Measurements from ENCODE around the gene ACSF3. TPM values are rescaled to one million over a fixed set of nuclear protein-coding genes. Genes with fewer than 3 reads are reported as not detected.

Gene ACSF3
- total RNA-seq, 4 donors from 2014 or later, result 26.1 to 55.1 (median 32.5) TPM

GRCh38 chr16:89141884-89142267 lies 48.2 kb downstream of the ACSF3 start:
- Histone ChIP-seq H3K9me3 (no peaks in the 10 kb centered on the region), H3K27ac (no peak overlapping the region), H3K27me3 (no peaks in the 10 kb centered on the region), H3K4me3 (no peak overlapping the region), H3K36me3 (peaks cover 75% of the 10 kb centered on the region), H3K4me1 (no peaks in the 10 kb centered on the region)
- TF ChIP-seq POLR2A (IDR thresholded peaks at IDR 0.05) (no peak), EP300 (IDR thresholded peaks at IDR 0.05) (no peak), POLR2AphosphoS5 (IDR thresholded peaks at IDR 0.05) (no peak), CTCF (IDR thresholded peaks at IDR 0.05) (no peak)
- DNase-seq (ENCODE audit: low spot score in 2 of 2), result no peak
- WGBS, result no CpG with 5 or more reads among the region's 13 CpGs

DNA sequence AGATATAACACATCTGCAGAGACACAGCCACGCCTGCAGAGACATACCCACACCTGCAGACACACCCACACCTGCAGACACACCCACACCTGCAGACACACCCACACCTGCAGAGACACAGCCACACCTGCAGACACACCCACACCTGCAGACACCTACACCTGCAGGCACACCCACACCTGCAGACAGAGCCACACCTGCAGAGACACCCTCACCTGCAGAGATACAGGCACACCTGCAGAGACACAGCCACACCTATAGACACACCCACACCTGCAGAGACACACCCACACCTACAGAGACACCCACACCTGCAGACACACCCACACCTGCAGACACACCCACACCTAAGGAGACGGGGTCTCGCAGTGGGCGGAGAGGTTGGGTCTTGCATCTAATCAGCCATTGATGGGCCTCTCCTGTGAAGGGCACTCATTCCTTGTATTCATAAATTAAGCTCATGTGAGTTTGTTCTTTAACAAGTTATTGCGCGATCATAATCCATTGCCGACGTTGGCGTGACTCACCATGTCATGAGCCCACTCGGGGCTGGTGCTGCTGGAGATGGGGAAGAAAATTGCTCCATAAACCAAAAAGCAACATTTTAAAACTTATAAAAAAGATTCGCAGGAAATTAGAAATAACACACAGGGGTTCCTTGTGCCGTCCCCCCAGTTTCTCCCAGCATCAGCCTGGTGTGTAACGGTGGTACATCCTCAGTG lies 49.0 kb downstream of the ACSF3 start:
- DNase-seq (ENCODE audit: low spot score in 2 of 2), result no peak
- Histone ChIP-seq H3K36me3 (peaks cover 75% of the 10 kb centered on the region), H3K4me1 (no peaks in the 10 kb centered on the region), H3K27ac (no peak overlapping the region), H3K9me3 (no peaks in the 10 kb centered on the region), H3K27me3 (no peaks in the 10 kb centered on the region), H3K4me3 (no peak overlapping the region)
- no peak for TF ChIP-seq POLR2AphosphoS5 (IDR thresholded peaks at IDR 0.05)
- 87% methylated on average over 12 of the region's 13 CpGs for WGBS

DNA sequence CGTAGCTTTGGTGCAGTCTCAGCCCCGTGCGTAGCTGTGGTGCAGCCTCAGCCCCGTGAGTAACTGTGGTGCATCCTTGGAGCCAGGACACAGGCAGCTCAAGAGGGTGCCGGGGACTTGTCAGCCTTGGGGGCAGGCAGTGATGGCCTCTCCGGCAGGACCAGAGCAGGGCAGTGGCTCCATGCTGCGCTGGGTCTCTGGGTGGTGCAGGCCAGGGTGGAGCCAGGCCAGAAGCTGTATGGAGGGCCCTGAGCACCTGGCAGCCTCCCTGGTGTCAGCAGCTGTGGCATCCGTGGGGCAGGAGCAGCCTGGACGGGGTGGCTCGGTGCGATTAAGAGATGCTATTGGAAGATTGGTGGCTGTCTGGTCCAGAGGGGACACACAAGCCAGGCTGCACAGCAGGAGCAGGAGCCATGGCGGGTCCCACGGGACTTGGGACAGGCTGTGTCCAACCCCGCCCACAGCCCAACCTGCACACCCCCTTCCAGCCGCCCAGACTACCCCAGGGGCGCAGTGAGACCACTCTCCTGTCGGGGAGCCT lies 49.6 kb downstream of the ACSF3 start:
- H3K27me3 ChIP-seq, result no peaks in the 10 kb centered on the region
- WGBS, result 92% methylated on average over 11 of the region's 17 CpGs
- H3K27ac ChIP-seq, result no peak overlapping the region
- H3K4me3 ChIP-seq, result no peak overlapping the region
- H3K9me3 ChIP-seq, result no peaks in the 10 kb centered on the region
- H3K36me3 ChIP-seq, result peaks cover 72% of the 10 kb centered on the region
- no peak for DNase-seq (ENCODE audit: low spot score in 2 of 2)
- no peaks in the 10 kb centered on the region for H3K4me1 ChIP-seq
- TF ChIP-seq CTCF (IDR thresholded peaks at IDR 0.05) (no peak), POLR2AphosphoS5 (IDR thresholded peaks at IDR 0.05) (no peak), EP300 (IDR thresholded peaks at IDR 0.05) (no peak), POLR2A (IDR thresholded peaks at IDR 0.05) (no peak)

GRCh38 chr16:89143911-89144675 lies 50.4 kb downstream of the ACSF3 start:
- WGBS, result 86% methylated on average over 19 of the region's 22 CpGs
- Histone ChIP-seq H3K36me3 (peaks cover 68% of the 10 kb centered on the region), H3K4me3 (no peak overlapping the region), H3K4me1 (peaks cover under 1% of the 10 kb centered on the region), H3K27ac (no peak overlapping the region), H3K9me3 (no peaks in the 10 kb centered on the region), H3K27me3 (no peaks in the 10 kb centered on the region)
- DNase-seq (ENCODE audit: low spot score in 2 of 2), result no peak
- no peak for TF ChIP-seq EP300 (IDR thresholded peaks at IDR 0.05)
- TF ChIP-seq POLR2A (IDR thresholded peaks at IDR 0.05), result no peak
- TF ChIP-seq CTCF (IDR thresholded peaks at IDR 0.05), result no peak

GRCh38 chr16:89144681-89145080 lies 51.0 kb downstream of the ACSF3 start:
- Histone ChIP-seq H3K4me1 (peaks cover 4% of the 10 kb centered on the region), H3K27ac (no peak overlapping the region), H3K9me3 (no peaks in the 10 kb centered on the region), H3K27me3 (no peaks in the 10 kb centered on the region), H3K36me3 (peaks cover 67% of the 10 kb centered on the region), H3K4me3 (no peak overlapping the region)
- no CpG with 5 or more reads among the region's 6 CpGs for WGBS
- no peak for DNase-seq (ENCODE audit: low spot score in 2 of 2)
- TF ChIP-seq EP300 (IDR thresholded peaks at IDR 0.05), result no peak
- TF ChIP-seq CTCF (IDR thresholded peaks at IDR 0.05), result no peak
- TF ChIP-seq POLR2A (IDR thresholded peaks at IDR 0.05), result no peak
- no peak for TF ChIP-seq POLR2AphosphoS5 (IDR thresholded peaks at IDR 0.05)
